Measurements from ENCODE around the gene TSC1.

The TSC1 gene

DNA sequence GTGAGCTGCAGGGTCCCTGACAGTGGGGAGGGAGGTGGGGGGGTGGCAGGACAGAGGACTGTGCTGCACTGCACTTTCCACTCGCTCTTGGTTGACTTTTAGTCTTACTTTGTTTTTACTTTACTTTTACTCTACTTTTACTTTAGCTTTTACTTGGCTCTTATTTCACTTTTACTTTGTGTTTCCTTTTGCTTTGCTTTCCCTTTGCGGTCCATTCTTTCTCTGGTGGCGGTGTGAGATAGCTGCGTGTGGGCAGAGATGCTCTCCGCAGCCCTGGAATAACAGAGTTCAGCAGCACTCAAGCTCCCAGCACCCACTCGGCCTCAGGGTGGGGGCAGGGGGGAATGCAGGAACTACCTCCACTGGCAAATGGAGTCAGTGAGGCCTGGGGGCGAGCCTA is 71.0 kb downstream of the TSC1 start (continued):
- TF ChIP-seq, protein P1, sequence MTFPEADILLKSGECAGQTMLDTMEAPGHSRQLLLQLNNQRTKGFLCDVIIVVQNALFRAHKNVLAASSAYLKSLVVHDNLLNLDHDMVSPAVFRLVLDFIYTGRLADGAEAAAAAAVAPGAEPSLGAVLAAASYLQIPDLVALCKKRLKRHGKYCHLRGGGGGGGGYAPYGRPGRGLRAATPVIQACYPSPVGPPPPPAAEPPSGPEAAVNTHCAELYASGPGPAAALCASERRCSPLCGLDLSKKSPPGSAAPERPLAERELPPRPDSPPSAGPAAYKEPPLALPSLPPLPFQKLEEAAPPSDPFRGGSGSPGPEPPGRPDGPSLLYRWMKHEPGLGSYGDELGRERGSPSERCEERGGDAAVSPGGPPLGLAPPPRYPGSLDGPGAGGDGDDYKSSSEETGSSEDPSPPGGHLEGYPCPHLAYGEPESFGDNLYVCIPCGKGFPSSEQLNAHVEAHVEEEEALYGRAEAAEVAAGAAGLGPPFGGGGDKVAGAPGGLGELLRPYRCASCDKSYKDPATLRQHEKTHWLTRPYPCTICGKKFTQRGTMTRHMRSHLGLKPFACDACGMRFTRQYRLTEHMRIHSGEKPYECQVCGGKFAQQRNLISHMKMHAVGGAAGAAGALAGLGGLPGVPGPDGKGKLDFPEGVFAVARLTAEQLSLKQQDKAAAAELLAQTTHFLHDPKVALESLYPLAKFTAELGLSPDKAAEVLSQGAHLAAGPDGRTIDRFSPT (tag by site-specific recombination; IDR thresholded peaks at IDR 0.05) = no peak
- TF ChIP-seq, protein P2, sequence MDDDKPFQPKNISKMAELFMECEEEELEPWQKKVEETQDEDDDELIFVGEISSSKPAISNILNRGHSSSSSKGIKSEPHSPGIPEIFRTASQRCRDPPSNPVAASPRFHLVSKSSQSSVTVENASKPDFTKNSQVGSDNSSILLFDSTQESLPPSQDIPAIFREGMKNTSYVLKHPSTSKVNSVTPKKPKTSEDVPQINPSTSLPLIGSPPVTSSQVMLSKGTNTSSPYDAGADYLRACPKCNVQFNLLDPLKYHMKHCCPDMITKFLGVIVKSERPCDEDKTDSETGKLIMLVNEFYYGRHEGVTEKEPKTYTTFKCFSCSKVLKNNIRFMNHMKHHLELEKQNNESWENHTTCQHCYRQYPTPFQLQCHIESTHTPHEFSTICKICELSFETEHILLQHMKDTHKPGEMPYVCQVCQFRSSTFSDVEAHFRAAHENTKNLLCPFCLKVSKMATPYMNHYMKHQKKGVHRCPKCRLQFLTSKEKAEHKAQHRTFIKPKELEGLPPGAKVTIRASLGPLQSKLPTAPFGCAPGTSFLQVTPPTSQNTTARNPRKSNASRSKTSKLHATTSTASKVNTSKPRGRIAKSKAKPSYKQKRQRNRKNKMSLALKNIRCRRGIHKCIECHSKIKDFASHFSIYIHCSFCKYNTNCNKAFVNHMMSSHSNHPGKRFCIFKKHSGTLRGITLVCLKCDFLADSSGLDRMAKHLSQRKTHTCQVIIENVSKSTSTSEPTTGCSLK (tag by site-specific recombination; IDR thresholded peaks at IDR 0.05) = no peak
- TF ChIP-seq MYNN (tag by site-specific recombination; IDR thresholded peaks at IDR 0.05; ENCODE audit: borderline replicate concordance) = no peak
- TF ChIP-seq ZFP3 (tag by site-specific recombination; IDR thresholded peaks at IDR 0.05; ENCODE audit: low read depth) = no peak
- TF ChIP-seq ZNF530 (tag by site-specific recombination; IDR thresholded peaks at IDR 0.05; ENCODE audit: low read depth) = no peak
- TF ChIP-seq PRDM1 (tag by site-specific recombination; IDR thresholded peaks at IDR 0.05) = peak; percentile 100
- TF ChIP-seq, protein P3, sequence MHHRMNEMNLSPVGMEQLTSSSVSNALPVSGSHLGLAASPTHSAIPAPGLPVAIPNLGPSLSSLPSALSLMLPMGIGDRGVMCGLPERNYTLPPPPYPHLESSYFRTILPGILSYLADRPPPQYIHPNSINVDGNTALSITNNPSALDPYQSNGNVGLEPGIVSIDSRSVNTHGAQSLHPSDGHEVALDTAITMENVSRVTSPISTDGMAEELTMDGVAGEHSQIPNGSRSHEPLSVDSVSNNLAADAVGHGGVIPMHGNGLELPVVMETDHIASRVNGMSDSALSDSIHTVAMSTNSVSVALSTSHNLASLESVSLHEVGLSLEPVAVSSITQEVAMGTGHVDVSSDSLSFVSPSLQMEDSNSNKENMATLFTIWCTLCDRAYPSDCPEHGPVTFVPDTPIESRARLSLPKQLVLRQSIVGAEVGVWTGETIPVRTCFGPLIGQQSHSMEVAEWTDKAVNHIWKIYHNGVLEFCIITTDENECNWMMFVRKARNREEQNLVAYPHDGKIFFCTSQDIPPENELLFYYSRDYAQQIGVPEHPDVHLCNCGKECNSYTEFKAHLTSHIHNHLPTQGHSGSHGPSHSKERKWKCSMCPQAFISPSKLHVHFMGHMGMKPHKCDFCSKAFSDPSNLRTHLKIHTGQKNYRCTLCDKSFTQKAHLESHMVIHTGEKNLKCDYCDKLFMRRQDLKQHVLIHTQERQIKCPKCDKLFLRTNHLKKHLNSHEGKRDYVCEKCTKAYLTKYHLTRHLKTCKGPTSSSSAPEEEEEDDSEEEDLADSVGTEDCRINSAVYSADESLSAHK (tag by site-specific recombination; IDR thresholded peaks at IDR 0.05) = no peak
- no peak for TF ChIP-seq ZNF24 (tag by site-specific recombination; IDR thresholded peaks at IDR 0.05)

DNA sequence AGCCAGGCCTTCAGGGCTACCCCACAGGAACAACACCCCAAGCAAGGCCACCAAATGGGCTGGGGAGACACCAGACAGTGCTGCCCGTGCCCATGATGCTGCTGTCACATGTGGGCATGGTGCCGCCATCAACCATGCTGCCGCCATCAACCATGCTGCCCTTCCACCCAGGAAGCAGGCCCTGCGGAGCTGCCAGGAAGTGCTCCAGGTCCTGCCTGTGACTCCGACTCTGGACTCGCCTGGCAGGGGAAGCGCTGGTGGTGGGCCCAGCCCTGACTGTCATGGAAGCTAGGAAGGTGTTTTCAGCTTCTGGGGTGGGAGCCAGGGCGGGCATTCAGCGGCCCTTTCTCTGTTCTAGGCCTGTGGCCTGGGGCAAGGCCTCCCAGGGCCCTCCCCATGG is 75.2 kb downstream of the TSC1 start:
- Histone ChIP-seq H3K36me3 (ENCODE audit: control insufficient read depth in 2 of 2, insufficient read depth in 1 of 2, low read length in 2 of 2) (no peaks in the 10 kb centered on the region), H3K27ac (ENCODE audit: extremely low read depth, low read depth, low read length) (no peak overlapping the region), H3K9me3 (ENCODE audit: control insufficient read depth, insufficient read depth, low read depth, low read length) (no peaks in the 10 kb centered on the region), H3K4me3 (ENCODE audit: low read depth, low read length) (no peak overlapping the region), H3K4me1 (ENCODE audit: control insufficient read depth, insufficient read depth, low read length) (no peaks in the 10 kb centered on the region)
- TF ChIP-seq ZNF394 (tag by site-specific recombination; IDR thresholded peaks at IDR 0.05; ENCODE audit: borderline replicate concordance) (no peak), ZNF629 (tag by site-specific recombination; IDR thresholded peaks at IDR 0.05) (no peak), MEIS1 (CRISPR knock-in tag; IDR thresholded peaks at IDR 0.05; ENCODE audit: borderline replicate concordance) (no peak), ZNF133 (tag by site-specific recombination; IDR thresholded peaks at IDR 0.05) (no peak), ZNF214 (tag by site-specific recombination; IDR thresholded peaks at IDR 0.05; ENCODE audit: borderline replicate concordance) (no peak), EGR2 (tag by site-specific recombination; IDR thresholded peaks at IDR 0.05; ENCODE audit: low read depth) (no peak), RBAK (tag by site-specific recombination; IDR thresholded peaks at IDR 0.05) (no peak), ZNF76 (tag by site-specific recombination; IDR thresholded peaks at IDR 0.05; ENCODE audit: borderline replicate concordance, low read depth) (no peak), ZBTB8A (tag by site-specific recombination; IDR thresholded peaks at IDR 0.05) (no peak), ZBTB7A (tag by site-specific recombination; IDR thresholded peaks at IDR 0.05; ENCODE audit: low read depth) (no peak), ZNF341 (tag by site-specific recombination; IDR thresholded peaks at IDR 0.05; ENCODE audit: low read depth) (no peak)
- TF ChIP-seq, protein P4, sequence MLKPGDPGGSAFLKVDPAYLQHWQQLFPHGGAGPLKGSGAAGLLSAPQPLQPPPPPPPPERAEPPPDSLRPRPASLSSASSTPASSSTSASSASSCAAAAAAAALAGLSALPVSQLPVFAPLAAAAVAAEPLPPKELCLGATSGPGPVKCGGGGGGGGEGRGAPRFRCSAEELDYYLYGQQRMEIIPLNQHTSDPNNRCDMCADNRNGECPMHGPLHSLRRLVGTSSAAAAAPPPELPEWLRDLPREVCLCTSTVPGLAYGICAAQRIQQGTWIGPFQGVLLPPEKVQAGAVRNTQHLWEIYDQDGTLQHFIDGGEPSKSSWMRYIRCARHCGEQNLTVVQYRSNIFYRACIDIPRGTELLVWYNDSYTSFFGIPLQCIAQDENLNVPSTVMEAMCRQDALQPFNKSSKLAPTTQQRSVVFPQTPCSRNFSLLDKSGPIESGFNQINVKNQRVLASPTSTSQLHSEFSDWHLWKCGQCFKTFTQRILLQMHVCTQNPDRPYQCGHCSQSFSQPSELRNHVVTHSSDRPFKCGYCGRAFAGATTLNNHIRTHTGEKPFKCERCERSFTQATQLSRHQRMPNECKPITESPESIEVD (tag by site-specific recombination; IDR thresholded peaks at IDR 0.05) = no peak
- TF ChIP-seq, protein P5, sequence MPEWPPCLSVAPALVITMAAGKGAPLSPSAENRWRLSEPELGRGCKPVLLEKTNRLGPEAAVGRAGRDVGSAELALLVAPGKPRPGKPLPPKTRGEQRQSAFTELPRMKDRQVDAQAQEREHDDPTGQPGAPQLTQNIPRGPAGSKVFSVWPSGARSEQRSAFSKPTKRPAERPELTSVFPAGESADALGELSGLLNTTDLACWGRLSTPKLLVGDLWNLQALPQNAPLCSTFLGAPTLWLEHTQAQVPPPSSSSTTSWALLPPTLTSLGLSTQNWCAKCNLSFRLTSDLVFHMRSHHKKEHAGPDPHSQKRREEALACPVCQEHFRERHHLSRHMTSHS (tag by site-specific recombination; IDR thresholded peaks at IDR 0.05) = no peak
- TF ChIP-seq, protein P6, sequence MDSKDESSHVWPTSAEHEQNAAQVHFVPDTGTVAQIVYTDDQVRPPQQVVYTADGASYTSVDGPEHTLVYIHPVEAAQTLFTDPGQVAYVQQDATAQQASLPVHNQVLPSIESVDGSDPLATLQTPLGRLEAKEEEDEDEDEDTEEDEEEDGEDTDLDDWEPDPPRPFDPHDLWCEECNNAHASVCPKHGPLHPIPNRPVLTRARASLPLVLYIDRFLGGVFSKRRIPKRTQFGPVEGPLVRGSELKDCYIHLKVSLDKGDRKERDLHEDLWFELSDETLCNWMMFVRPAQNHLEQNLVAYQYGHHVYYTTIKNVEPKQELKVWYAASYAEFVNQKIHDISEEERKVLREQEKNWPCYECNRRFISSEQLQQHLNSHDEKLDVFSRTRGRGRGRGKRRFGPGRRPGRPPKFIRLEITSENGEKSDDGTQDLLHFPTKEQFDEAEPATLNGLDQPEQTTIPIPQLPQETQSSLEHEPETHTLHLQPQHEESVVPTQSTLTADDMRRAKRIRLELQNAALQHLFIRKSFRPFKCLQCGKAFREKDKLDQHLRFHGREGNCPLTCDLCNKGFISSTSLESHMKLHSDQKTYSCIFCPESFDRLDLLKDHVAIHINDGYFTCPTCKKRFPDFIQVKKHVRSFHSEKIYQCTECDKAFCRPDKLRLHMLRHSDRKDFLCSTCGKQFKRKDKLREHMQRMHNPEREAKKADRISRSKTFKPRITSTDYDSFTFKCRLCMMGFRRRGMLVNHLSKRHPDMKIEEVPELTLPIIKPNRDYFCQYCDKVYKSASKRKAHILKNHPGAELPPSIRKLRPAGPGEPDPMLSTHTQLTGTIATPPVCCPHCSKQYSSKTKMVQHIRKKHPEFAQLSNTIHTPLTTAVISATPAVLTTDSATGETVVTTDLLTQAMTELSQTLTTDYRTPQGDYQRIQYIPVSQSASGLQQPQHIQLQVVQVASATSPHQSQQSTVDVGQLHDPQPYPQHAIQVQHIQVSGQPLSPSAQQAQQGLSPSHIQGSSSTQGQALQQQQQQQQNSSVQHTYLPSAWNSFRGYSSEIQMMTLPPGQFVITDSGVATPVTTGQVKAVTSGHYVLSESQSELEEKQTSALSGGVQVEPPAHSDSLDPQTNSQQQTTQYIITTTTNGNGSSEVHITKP (tag by site-specific recombination; IDR thresholded peaks at IDR 0.05) = no peak
- TF ChIP-seq, protein P7, sequence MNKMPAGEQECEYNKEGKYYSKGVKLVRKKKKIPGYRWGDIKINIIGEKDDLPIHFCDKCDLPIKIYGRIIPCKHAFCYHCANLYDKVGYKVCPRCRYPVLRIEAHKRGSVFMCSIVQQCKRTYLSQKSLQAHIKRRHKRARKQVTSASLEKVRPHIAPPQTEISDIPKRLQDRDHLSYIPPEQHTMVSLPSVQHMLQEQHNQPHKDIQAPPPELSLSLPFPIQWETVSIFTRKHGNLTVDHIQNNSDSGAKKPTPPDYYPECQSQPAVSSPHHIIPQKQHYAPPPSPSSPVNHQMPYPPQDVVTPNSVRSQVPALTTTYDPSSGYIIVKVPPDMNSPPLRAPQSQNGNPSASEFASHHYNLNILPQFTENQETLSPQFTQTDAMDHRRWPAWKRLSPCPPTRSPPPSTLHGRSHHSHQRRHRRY (tag by site-specific recombination; IDR thresholded peaks at IDR 0.05) = no peak
- ChIA-PET POLR2A (no interaction called here), CTCF (no interaction called here)
